GM10266 (cell line): ENCODE measurements around the gene SLC39A11.

Experiments used
- DNase-seq: peaks from one replicate; pipeline ENCODE4 v3.0.0; 2012; ENCODE audit errors: extremely low spot score
- TF ChIP-seq, protein P1 (sequence below): IDR thresholded peaks from 2 replicates; pipeline ENCODE4 v1.5.1; 2012; ENCODE audit warnings: mild to moderate bottlenecking, low read depth; ENCODE audit not compliant: control insufficient read depth, insufficient read depth; ENCODE audit errors: missing control alignments

Gene SLC39A11

GRCh38 chr17:72733619-72734282, 358.7 kb downstream of the SLC39A11 start:
- TF ChIP-seq, protein P1, sequence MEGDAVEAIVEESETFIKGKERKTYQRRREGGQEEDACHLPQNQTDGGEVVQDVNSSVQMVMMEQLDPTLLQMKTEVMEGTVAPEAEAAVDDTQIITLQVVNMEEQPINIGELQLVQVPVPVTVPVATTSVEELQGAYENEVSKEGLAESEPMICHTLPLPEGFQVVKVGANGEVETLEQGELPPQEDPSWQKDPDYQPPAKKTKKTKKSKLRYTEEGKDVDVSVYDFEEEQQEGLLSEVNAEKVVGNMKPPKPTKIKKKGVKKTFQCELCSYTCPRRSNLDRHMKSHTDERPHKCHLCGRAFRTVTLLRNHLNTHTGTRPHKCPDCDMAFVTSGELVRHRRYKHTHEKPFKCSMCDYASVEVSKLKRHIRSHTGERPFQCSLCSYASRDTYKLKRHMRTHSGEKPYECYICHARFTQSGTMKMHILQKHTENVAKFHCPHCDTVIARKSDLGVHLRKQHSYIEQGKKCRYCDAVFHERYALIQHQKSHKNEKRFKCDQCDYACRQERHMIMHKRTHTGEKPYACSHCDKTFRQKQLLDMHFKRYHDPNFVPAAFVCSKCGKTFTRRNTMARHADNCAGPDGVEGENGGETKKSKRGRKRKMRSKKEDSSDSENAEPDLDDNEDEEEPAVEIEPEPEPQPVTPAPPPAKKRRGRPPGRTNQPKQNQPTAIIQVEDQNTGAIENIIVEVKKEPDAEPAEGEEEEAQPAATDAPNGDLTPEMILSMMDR, result no peak
- DNase-seq, result peak; percentile 18

GRCh38 chr17:72732893-72733618, 359.4 kb downstream of the SLC39A11 start:
- TF ChIP-seq, protein P1, result no peak
- no peak for DNase-seq

GRCh38 chr17:72730077-72730476, 362.4 kb downstream of the SLC39A11 start:
- no peak for DNase-seq
- TF ChIP-seq, protein P1, result no peak

GRCh38 chr17:72726936-72727335, 365.6 kb downstream of the SLC39A11 start:
- TF ChIP-seq, protein P1, result no peak
- DNase-seq, result peak; percentile 69

DNA sequence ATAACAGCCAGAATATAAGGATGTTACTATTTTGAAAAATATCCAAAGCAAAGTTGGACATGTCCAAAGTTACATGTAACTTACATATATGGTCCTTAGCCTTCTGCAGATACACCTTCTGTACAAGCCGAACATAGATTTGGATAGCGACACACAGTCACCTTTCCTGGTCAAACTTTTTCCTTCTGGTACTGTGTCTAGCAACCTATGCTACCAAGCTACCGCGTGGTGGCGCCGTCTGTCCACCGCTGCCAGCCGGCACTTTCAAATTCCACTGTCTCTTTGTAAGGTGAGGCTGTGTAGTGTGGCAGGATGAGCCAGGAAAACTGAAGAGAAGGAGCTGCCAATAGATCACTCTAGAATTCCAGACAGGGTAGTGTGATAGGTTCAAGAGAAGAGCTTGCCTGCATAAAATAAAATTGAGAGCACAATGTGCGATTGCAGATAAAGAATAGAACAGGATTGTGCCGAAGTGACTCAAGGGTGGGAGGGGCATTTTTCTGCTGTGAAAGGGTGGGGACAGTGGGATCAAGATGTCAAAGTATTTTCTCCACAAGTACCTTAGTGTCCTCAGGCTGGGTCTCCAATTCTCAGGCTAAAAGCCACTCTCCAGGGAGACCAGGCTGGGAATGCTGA, 366.9 kb downstream of the SLC39A11 start:
- peak; percentile 51 for DNase-seq
- TF ChIP-seq, protein P1, result peak; percentile 91

DNA sequence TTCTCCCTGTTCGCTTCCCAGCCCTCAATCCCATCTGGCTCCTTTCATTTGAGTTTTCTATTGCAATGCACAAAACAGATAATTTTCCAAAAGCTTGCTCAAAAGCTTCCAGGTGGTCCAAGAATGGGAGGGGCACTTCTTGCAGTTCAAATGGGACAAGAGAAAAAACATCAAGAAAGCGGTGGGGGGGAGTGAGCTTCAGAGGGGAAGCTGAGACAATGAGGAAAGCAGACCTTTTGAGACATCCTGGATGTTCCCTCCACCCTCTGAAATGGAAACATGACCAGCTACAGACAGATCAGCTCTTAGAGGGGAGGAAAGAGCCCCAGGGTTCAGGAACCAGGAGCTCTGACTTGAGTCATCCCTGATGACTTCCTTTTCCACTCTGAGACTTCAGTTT, 368.2 kb downstream of the SLC39A11 start:
- no peak for DNase-seq
- TF ChIP-seq, protein P1, result no peak

GRCh38 chr17:72723711-72724110, 368.8 kb downstream of the SLC39A11 start:
- DNase-seq, result no peak
- TF ChIP-seq, protein P1, result no peak
